Natural killer cell (primary cell): ENCODE measurements around the gene PEX11A. TPM values are rescaled to one million over a fixed set of nuclear protein-coding genes. Genes with fewer than 3 reads are reported as not detected.

Experiments used
- ATAC-seq, 3 donors: fragments of 150-1000 bp in 2 of 3; fragments of 200-7000 bp in 1 of 3; cut with Tn5 transposase; 1 replicate in 1 of 3; 2 replicates in 2 of 3; pipeline ENCODE4 v1.10.0; 2021; ENCODE audit warnings: mild to moderate bottlenecking in 2 of 3, moderate library complexity in 2 of 3
- DNase-seq, 2 donors: peaks; one replicate each; pipeline versions ENCODE4 v3.0.0 to v3.0.0-alpha.2; 2013 to 2021; ENCODE audit warnings: mixed read lengths in 1 of 2
- H3K27ac ChIP-seq: one replicate; pipeline ENCODE4 v1.5.1; 2013; ENCODE audit warnings: mild to moderate bottlenecking, low read length
- H3K27me3 ChIP-seq: one replicate; pipeline ENCODE4 v1.6.1; 2013; ENCODE audit warnings: low read length; ENCODE audit not compliant: control insufficient read depth, insufficient read depth
- H3K36me3 ChIP-seq: one replicate; pipeline ENCODE4 v1.6.1; 2013; ENCODE audit warnings: low read length; ENCODE audit not compliant: control insufficient read depth, insufficient read depth
- H3K4me1 ChIP-seq: one replicate; pipeline ENCODE4 v1.6.1; 2013; ENCODE audit warnings: low read length; ENCODE audit not compliant: control insufficient read depth, insufficient read depth
- H3K4me3 ChIP-seq: one replicate; pipeline ENCODE4 v1.5.1; 2013; ENCODE audit warnings: low read length
- H3K9me3 ChIP-seq: one replicate; pipeline ENCODE4 v1.6.1; 2013; ENCODE audit warnings: low read length; ENCODE audit not compliant: control insufficient read depth, insufficient read depth
- H3K27ac Mint-ChIP-seq, 2 donors: one replicate each; pipeline ENCODE4 v1.8.0; 2022; ENCODE audit warnings: mild to moderate bottlenecking in 2 of 2, mixed read lengths in 2 of 2, moderate library complexity in 1 of 2
- H3K27me3 Mint-ChIP-seq, 2 donors: one replicate each; pipeline ENCODE4 v1.8.0; 2022; ENCODE audit warnings: low read depth in 2 of 2, mixed read lengths in 2 of 2
- H3K36me3 Mint-ChIP-seq: one replicate; pipeline ENCODE4 v1.8.0; 2022; ENCODE audit warnings: mixed read lengths
- H3K4me1 Mint-ChIP-seq, 2 donors: one replicate each; pipeline ENCODE4 v1.8.0; 2022; ENCODE audit warnings: mixed read lengths in 2 of 2
- H3K4me3 Mint-ChIP-seq: one replicate; pipeline ENCODE4 v1.8.0; 2022; ENCODE audit warnings: mild to moderate bottlenecking, moderate library complexity, mixed read lengths
- H3K9me3 Mint-ChIP-seq, 2 donors: one replicate each; pipeline ENCODE4 v1.8.0; 2022; ENCODE audit warnings: mixed read lengths in 2 of 2
- CTCF ChIP-seq: fragments of 200-600 bp; IDR thresholded peaks from one replicate; pipeline ENCODE4 v1.8.0; 2022; ENCODE audit warnings: antibody characterized with exemption
- WGBS: methylation state at CpG from one replicate; pipeline ENCODE4 v1.1.7; 2013; ENCODE audit warnings: missing lambda C conversion rate; ENCODE audit not compliant: insufficient coverage; 5-methylcytosine and 5-hydroxymethylcytosine counted together
- intact Hi-C: fragments of 100-400 bp; cut with micrococcal nuclease; formaldehyde crosslinking; loops from one replicate; pipeline ENCODE4 v1.14.2; 2022
- total RNA-seq, 4 donors: library from RNA; stranded (reverse); fragments of 120-200 nt in 1 of 4; gene quantifications; one replicate each; pipeline versions ENCODE4 v1.2.3 to v1.2.4, GENCODE V29; 2013 to 2022

Gene PEX11A
- total RNA-seq, 3 donors from 2014 or later (not counting 1 experiment from before 2014, with no cell fraction given) = 2.0 to 3.1 (median 3.1) TPM

DNA sequence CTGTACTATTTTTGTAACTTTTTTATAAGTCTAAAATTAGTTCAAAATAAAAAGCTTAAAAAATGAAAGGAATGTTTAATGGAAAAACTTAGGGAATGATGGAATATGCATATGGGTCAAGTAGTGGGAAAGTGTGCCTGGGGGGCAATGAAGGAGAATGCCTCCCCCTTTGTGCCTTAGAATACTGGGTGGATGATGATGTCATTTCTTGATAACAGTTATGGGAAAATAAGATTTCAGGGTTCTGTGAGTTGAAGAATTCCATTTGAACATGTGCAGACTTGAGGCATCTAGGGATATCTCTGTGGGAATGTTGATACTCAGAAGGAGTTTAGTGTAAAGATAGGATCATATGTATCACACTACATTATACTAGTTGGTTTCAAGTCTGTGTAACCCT is 13.9 kb upstream of the PEX11A start:
- no peak for ATAC-seq
- no peaks in the 10 kb centered on the region for H3K4me1 Mint-ChIP-seq

GRCh38 chr15:89695198-89695597 is 4.6 kb upstream of the PEX11A start:
- Histone ChIP-seq H3K27ac (no peak overlapping the region), H3K27me3 (peaks cover 2% of the 10 kb centered on the region), H3K4me1 (peaks cover 8% of the 10 kb centered on the region), H3K36me3 (no peaks in the 10 kb centered on the region), H3K9me3 (no peaks in the 10 kb centered on the region), H3K4me3 (no peak overlapping the region)
- no CpG with 5 or more reads among the region's 1 CpG for WGBS
- TF ChIP-seq CTCF = no peak
- H3K27ac Mint-ChIP-seq = no peak overlapping the region
- no peaks in the 10 kb centered on the region for H3K9me3 Mint-ChIP-seq
- peaks cover 8 to 18% of the 10 kb centered on the region in 2 donors for H3K27me3 Mint-ChIP-seq
- DNase-seq (no peak), ATAC-seq (no peak)
- intact Hi-C loops = no loop called here
- H3K36me3 Mint-ChIP-seq = no peaks in the 10 kb centered on the region
- H3K4me3 Mint-ChIP-seq = no peak overlapping the region
- H3K4me1 Mint-ChIP-seq = peaks cover 8% of the 10 kb centered on the region in 2 donors

More for the DNA sequence above, 13.9 kb upstream of the PEX11A start:
- Mint-ChIP-seq H3K36me3 (no peaks in the 10 kb centered on the region), H3K27me3 (peaks cover 7 to 39% of the 10 kb centered on the region in 2 donors), H3K4me3 (no peak overlapping the region), H3K9me3 (no peaks in the 10 kb centered on the region), H3K27ac (no peak overlapping the region)
- Histone ChIP-seq H3K4me1 (no peaks in the 10 kb centered on the region), H3K9me3 (no peaks in the 10 kb centered on the region), H3K27ac (no peak overlapping the region), H3K36me3 (no peaks in the 10 kb centered on the region), H3K27me3 (peaks cover 6% of the 10 kb centered on the region), H3K4me3 (no peak overlapping the region)
- DNase-seq = no peak
- intact Hi-C loops = no loop called here
- no peak for TF ChIP-seq CTCF

GRCh38 chr15:89693696-89694095 is 3.1 kb upstream of the PEX11A start:
- no peak for ATAC-seq
- H3K27ac ChIP-seq = no peak overlapping the region

More at GRCh38 chr15:89693696-89694095, 3.1 kb upstream of the PEX11A start:
- Mint-ChIP-seq H3K36me3 (no peaks in the 10 kb centered on the region), H3K9me3 (no peaks in the 10 kb centered on the region), H3K4me1 (peaks cover 16 to 19% of the 10 kb centered on the region in 2 donors), H3K4me3 (no peak overlapping the region), H3K27ac (no peak overlapping the region), H3K27me3 (peaks cover 4 to 7% of the 10 kb centered on the region in 2 donors)
- intact Hi-C loops = no loop called here
- DNase-seq = no peak
- Histone ChIP-seq H3K4me1 (peaks cover 16% of the 10 kb centered on the region), H3K27me3 (peaks cover 2% of the 10 kb centered on the region), H3K9me3 (no peaks in the 10 kb centered on the region), H3K36me3 (no peaks in the 10 kb centered on the region), H3K4me3 (no peak overlapping the region)
- WGBS = 60% methylated on average over 1 of the region's 1 CpG
- no peak for TF ChIP-seq CTCF
